GM18867 (cell line): ENCODE measurements around the gene ABCF1.

ENCODE experiments used
- ATAC-seq: cut with Tn5 transposase; IDR thresholded peaks from one replicate; pipeline ENCODE4 v1.9.1; 2021; ENCODE audit warnings: mild to moderate bottlenecking, moderate library complexity; ENCODE audit not compliant: unreplicated experiment

Gene ABCF1

DNA sequence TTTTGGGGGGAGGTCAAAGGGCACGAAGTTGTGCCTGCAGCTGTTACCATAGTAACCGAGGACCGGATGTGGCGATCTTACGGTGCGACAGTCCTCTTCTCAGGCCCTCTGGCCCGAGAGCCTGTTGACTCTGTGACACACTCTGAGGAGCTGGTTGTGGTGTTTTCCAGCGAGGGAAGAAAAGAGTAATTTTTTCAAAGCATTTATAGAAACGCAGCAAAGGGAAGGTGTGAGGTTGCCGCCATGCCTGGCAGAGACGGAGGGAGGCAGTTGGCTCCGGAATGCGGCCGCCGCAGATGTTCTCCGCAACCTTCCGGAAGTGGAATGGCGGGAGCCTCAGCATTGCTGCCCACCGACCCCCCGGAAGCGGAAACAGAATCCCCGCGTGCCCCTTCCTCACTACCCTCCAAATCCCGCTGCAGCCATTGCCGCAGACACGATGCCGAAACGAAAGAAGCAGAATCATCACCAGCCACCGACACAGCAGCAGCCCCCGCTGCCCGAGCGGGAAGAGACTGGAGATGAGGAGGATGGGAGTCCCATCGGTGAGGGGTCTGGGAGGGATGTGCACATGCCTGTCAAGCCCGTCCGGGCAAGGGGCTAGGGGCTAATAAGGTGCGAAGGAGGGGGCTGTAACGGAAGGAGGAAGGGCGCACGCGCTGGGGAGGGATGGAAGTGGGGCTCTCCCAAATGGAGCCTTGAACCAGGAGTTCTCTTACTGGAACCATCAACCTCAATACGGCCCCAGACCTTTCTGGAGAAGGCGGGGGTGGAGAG is 14.1 kb upstream of the ABCF1 start, which contains the start of gene PRR3:
PRR3 (plus strand) TSS at position 390 of the 777 bp plus-strand sequence; CDS start at position 440, 50 bp downstream.
- ATAC-seq: peak; percentile 65

DNA sequence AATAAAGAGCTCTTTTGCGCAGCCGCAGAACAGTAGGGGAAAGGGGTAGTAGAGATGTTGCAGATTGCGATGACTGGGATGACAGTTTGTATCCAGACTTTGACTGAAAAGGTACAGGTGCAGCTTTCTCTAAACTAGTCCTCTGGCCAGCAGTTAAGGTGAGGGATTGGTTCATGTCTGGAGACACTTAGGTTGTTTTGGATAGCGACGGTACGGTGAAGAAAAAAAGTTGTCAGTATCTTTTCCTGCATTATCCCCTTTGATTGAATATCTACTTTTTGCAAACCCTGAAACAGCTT is 13.6 kb upstream of the ABCF1 start:
- no peak for ATAC-seq

GRCh38 chr6:30560930-30561329 is 10.3 kb upstream of the ABCF1 start:
- no peak for ATAC-seq

DNA sequence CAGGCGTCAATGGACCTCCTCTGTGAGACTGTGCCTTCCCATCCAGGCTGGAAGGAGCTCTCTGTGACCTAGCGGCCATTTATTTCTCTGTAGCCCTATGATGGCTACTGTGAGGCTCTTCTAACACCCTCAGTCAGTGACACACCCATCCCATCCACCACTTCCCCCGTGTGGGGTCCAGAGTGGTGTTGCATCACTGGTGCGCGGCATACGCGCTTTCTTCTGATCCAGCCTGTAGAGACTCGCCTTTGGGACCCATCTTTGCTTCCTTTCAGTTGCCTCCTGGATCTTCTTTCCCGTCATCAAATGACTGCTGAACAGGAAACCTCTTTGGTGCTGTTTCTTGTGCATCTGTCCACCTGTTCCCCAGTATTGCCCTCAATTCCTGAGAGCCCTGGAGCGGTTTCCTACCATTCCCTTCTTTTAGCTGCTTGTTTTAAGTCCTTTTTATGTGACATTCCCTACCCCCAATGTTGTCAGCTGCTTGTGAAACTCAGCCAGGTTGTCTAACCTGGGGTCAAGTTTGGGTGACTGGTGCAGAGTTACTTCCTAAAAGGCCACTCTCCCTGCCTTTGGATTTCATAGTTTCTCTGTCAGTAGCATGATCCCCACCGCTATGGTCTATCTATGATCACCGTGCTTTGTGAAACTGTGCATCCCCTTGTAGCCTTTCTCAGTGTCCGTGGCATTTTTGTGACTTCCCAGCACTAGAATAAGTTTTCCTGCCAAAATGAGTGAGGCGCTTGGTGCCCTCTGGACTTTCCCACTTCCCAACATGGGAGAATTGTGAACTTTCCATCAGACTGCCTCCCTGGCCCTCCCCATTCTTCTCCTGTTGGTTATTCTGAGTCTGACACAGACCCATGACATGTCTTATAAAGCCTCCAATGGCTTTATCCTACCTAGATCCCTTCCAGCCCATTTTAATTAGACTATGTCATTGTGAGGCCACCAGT is 8.5 kb upstream of the ABCF1 start:
- no peak for ATAC-seq

DNA sequence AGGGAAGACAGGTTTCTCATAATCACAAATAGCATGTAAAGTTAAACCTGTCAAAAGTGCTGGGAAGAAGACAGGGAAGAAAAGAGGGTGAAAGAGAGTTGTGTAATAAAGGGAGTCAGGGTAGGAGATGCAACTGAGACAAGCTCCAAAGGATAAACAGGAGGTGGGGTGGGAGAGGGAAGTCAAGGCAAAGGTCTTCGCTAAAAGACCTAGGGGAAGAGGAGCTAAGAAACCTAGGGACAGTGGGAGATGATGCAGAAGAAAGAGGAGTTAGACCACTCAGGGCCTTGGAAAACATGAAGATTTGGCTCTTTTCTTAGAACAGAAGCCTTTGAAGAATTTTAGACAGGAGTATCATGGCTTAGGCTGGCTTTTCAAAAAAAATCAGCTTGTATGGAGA is 7.1 kb upstream of the ABCF1 start:
- ATAC-seq: no peak

DNA sequence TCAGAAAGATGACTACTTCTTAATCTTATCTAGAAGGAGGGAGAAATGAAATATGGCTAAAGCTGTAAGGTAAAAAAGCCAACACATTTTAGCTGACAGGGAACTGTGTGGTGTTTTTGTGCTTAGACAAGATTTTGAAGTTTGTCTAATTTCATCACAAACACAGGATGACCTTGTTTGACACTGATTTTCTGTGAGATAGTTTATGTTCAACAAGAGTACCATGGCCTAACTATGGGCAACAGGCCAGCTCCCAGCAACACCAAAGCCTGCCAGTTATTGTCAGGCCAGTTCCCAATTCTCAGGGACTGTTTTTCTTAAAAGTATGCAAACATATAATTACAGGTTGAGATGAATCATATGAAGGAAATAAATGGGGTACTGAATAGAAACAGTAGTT is 5.5 kb upstream of the ABCF1 start:
- ATAC-seq: no peak

DNA sequence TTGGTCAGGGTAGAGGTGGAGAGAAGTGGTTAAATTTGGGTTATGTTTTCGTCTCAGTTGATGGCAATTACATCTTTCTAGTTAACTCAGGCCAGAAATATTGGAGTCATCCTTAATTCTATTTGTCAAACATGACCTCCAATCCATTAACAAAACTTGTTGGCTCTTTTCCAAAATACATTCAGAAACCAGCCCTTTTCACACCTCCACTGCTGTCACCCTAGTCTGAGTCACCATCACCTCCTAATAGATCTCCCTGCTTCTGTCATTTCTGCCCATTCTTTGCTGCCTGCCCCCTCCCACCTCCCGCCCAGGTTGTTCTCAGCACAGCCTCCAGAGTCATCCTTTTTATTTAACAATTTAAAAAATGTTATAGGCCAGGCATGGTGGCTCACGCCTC is 3.0 kb upstream of the ABCF1 start:
- ATAC-seq: no peak

- no peak for ATAC-seq
Observed at GRCh38 chr6:30570263-30570662, 979 bp upstream of the ABCF1 start.

DNA sequence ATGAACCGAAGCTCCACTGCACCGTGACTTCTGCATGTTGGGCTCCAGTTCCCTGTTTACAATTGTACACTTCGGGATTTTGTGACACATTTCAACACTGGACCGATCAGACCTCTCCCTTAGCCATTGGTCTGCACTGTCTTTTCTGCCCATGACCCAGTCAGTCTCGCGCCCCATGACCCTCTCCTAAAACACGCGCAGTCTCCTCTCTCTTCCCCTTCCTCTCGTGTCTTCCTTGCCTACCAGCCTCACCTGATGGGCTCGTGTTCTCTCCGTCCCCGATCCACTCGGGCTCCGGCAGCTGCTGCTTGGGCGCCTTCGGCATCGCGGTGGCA is 535 bp upstream of the ABCF1 start:
- ATAC-seq: peak; percentile 13

GRCh38 chr6:30571762-30572082 is 480 bp downstream of the ABCF1 start:
- ATAC-seq: no peak

GRCh38 chr6:30572148-30572547 is 906 bp downstream of the ABCF1 start:
- no peak for ATAC-seq

GRCh38 chr6:30573113-30573512 is 1.9 kb downstream of the ABCF1 start:
- ATAC-seq: no peak

DNA sequence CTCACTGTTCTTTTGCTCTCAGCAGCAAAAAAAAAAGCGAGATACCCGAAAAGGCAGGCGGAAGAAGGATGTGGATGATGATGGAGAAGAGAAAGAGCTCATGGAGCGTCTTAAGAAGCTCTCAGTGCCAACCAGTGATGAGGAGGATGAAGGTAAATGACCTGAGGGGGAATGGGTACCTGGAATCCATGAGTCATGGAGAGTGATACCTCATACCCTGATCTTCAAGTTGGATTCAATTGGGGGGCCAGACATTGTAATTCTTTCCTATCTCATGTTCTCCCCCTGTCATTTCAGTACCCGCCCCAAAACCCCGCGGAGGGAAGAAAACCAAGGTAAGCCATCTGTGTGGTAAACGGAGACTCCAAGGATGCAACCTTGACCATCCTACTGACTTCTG is 6.8 kb downstream of the ABCF1 start:
- ATAC-seq: no peak

GRCh38 chr6:30583921-30584320 is 12.7 kb downstream of the ABCF1 start:
- no peak for ATAC-seq

- no peak for ATAC-seq
Observed at GRCh38 chr6:30589754-30590358, 18.6 kb downstream of the ABCF1 start.

- ATAC-seq: no peak
Observed at GRCh38 chr6:30590509-30590908, 19.3 kb downstream of the ABCF1 start.

DNA sequence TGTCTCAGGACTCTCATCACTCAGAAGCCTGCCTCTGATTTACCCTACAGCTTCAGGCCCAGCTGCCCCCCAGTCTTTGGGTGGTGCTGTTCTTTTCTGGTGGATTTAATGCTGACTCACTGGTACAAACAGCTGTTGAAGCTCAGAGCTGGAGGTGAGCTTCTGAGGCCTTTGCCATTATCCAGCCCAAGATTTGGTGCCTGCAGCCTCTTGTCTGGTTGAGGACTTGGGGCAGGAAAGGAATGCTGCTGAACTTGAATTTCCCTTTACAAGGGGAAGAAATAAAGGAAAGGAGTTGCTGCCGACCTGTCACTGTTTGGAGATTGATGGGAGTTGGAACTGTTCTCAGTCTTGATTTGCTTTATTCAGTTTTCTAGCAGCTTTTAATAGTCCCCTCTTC is 19.8 kb downstream of the ABCF1 start:
- ATAC-seq: no peak

DNA sequence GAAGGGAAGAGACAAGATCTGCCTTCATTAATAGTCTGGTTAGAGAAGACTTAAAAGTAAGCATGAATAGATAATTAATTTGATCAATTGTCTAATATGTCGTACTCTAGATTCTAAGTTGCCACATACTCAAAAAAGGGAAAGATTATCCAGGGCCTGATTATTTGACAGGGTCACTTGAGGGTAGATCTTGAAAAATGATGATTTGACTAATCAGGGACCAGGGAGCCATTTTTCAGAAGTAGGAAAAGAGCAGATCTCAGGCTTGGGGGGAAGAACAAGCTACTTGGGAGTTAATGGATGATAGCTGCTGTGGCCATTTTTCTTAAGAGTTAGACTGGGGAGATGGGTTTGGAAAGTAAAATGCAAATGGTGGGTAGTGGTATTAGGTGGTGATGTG is 21.0 kb downstream of the ABCF1 start:
- ATAC-seq: no peak

DNA sequence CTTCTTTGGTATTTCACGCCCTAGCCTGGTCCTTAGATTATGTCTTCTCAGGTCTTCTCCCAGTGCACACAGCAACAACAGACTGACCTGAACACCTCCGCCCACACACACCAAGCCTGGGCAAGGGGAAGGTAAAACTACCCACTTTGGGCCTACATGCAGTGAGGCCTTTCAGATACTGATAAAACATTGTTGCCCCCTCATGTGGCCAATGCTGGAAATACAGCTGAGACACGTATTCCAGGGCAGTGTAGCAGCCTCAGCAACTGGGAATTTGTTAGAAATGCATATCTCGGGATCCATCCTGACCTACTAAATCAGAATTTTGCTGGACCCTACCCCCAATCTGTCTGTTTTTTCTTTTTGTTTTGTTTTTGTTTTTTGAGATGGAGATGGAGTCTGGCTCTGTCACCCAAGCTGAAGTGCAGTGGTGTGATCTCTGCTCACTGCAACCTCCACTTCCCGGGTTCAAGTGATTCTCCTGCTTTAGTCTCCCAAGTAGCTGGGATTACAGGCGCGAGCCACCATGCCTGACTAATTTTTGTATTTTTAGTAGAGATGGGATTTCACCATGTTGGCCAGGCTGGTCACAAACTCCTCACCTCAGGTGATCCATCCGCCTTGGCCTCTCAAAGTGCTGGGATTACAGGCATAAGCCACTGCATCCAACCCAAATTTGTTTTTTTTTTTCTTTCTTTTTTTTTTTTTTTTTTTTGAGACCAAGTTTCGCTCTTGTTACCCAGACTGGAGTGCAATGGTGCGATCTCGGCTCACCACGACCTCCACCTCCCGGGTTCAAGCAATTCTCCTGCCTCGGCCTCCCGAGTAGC is 26.3 kb downstream of the ABCF1 start:
- peak; percentile 61 for ATAC-seq

- ATAC-seq: no peak
Observed at GRCh38 chr6:30598912-30599624, 27.8 kb downstream of the ABCF1 start.
